PC-9 (cell line): Measurements from ENCODE around the gene FBXO7.

Source experiments
- EZH2 ChIP-seq: fragments of 200-600 bp; sonication (generic); IDR thresholded peaks from 2 replicates; pipeline ENCODE4 v1.8.0; 2017; ENCODE audit warnings: antibody characterized with exemption, low read depth
- TF ChIP-seq, protein P1 (sequence below): fragments of 200-600 bp; sonication (generic); conservative IDR thresholded peaks from 2 replicates; pipeline ENCODE4 v1.6.1; 2017; ENCODE audit warnings: mixed run types, antibody characterized with exemption, mild to moderate bottlenecking, moderate library complexity

DNA sequence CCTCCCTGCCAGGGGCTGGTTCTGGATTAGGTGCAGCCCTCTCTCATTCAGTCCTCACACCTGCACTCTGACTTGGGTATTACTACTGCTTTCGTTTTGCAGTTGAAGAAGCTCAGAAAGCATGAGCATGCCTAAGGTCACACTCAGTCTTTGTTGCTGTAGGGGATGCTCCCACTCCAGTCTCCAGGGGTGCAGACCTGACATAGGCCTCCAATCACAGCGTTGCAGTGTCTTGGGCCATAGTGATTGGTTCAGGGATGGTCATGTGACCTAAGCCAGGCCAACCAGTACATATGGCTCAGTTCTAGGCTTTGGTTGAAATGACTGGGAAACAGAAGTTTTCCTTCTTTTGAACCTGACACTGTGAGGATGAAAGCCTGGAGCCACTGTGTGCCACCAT is 61.7 kb downstream of the FBXO7 start:
- TF ChIP-seq, protein P1, sequence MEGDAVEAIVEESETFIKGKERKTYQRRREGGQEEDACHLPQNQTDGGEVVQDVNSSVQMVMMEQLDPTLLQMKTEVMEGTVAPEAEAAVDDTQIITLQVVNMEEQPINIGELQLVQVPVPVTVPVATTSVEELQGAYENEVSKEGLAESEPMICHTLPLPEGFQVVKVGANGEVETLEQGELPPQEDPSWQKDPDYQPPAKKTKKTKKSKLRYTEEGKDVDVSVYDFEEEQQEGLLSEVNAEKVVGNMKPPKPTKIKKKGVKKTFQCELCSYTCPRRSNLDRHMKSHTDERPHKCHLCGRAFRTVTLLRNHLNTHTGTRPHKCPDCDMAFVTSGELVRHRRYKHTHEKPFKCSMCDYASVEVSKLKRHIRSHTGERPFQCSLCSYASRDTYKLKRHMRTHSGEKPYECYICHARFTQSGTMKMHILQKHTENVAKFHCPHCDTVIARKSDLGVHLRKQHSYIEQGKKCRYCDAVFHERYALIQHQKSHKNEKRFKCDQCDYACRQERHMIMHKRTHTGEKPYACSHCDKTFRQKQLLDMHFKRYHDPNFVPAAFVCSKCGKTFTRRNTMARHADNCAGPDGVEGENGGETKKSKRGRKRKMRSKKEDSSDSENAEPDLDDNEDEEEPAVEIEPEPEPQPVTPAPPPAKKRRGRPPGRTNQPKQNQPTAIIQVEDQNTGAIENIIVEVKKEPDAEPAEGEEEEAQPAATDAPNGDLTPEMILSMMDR: no peak
- no peak for TF ChIP-seq EZH2
